ENCODE measurements around the gene MTHFD2. TPM values are rescaled to one million over a fixed set of nuclear protein-coding genes. Genes with fewer than 3 reads are reported as not detected.

The MTHFD2 gene
- total and polyA plus RNA-seq, 3 donors from 2014 or later, result 19.0 to 39.3 (median 23.2) TPM

DNA sequence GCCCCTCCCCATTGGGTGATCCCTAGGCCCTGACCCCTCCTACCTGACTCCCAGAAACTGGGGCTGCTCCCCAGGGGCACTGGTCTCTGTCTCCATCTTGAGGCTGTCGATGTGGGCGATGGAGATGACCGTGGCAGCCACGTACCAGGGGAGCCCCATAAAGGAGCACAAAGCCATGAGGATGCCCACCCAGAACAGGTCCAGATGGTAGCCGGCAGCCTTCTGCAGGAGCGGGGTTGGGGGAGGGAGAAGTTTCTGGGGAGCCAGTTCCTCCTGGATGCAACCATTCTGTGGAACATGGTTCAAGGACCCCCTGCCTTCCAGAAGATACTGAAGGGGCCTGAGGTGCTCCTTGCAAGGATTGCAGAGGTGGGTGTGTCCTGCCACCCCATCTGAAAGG, 34.0 kb downstream of the MTHFD2 start:
- DNase-seq, result no peak
- Histone ChIP-seq H3K4me1 (no peaks in the 10 kb centered on the region), H3K4me3 (no peak overlapping the region), H3K9me3 (no peaks in the 10 kb centered on the region), H3K36me3 (ENCODE audit: low read depth, missing control alignments) (no peaks in the 10 kb centered on the region), H3K27me3 (no peaks in the 10 kb centered on the region), H3K27ac (no peak overlapping the region)
- intact Hi-C loops (cut with DNase I; ENCODE audit: low total_unique reads), result no loop called here
- TF ChIP-seq, protein P1, sequence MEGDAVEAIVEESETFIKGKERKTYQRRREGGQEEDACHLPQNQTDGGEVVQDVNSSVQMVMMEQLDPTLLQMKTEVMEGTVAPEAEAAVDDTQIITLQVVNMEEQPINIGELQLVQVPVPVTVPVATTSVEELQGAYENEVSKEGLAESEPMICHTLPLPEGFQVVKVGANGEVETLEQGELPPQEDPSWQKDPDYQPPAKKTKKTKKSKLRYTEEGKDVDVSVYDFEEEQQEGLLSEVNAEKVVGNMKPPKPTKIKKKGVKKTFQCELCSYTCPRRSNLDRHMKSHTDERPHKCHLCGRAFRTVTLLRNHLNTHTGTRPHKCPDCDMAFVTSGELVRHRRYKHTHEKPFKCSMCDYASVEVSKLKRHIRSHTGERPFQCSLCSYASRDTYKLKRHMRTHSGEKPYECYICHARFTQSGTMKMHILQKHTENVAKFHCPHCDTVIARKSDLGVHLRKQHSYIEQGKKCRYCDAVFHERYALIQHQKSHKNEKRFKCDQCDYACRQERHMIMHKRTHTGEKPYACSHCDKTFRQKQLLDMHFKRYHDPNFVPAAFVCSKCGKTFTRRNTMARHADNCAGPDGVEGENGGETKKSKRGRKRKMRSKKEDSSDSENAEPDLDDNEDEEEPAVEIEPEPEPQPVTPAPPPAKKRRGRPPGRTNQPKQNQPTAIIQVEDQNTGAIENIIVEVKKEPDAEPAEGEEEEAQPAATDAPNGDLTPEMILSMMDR (IDR thresholded peaks at IDR 0.05), result no peak
- WGBS, 2 donors, result 95% methylated on average over 6 of the region's 6 CpGs; no CpG with 5 or more reads in 1 of the 2 donors

DNA sequence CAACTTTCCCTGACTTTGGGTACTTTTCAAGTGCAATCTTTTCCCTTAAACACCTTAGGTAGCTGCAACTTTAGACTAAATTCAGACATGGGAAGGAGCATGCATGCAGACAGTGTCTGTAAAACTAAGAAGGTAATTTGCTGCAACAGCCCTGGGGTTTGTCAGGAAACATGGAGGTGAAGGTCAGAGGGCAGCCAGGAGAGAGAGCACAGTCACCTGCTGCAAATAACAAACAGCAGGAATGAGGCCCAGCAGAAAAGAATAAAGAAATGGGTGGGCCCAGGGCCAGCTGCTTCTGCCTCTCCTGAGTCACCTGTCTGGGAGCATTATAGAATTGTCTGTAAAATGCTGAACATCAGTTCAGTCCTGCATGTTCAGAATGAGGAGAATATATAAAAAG, 35.2 kb downstream of the MTHFD2 start:
- intact Hi-C loops (cut with DNase I; ENCODE audit: low total_unique reads), result no loop called here
- TF ChIP-seq POLR2A (IDR thresholded peaks at IDR 0.05), result no peak
- TF ChIP-seq, protein P1 (IDR thresholded peaks at IDR 0.05), result no peak
- H3K4me3 ChIP-seq, result no peak overlapping the region
- DNase-seq, result no peak
- H3K36me3 ChIP-seq (ENCODE audit: low read depth, missing control alignments), result no peaks in the 10 kb centered on the region
- H3K9me3 ChIP-seq, result no peaks in the 10 kb centered on the region
- no peak overlapping the region for H3K27ac ChIP-seq
- no peaks in the 10 kb centered on the region for H3K4me1 ChIP-seq
- H3K27me3 ChIP-seq, result no peaks in the 10 kb centered on the region

DNA sequence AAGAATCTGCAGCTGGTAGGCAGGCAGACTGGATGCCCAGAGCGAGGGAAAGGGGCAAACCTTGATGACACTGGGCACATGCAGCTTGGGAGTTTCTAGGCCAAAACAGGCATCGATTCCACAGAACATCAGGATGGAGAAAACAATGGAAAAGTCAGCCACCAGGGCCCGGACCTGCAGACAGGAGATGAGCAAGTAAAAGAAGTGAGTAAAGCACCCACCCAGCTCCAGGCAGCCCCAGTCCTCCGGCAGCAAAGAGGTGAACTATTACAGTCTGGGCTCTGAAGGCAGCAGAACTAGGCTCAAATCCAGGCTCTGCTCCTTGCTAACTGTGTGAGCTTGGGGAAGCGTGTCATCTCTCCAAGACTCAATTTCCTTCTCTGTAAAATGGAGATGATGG, 36.6 kb downstream of the MTHFD2 start:
- intact Hi-C loops (cut with DNase I; ENCODE audit: low total_unique reads), result no loop called here
- Histone ChIP-seq H3K27ac (no peak overlapping the region), H3K4me1 (no peaks in the 10 kb centered on the region), H3K9me3 (no peaks in the 10 kb centered on the region), H3K36me3 (ENCODE audit: low read depth, missing control alignments) (no peaks in the 10 kb centered on the region), H3K4me3 (no peak overlapping the region), H3K27me3 (no peaks in the 10 kb centered on the region)
- TF ChIP-seq POLR2A (IDR thresholded peaks at IDR 0.05), result no peak
- TF ChIP-seq, protein P1 (IDR thresholded peaks at IDR 0.05), result no peak
- DNase-seq, result no peak
- 88 to 94% methylated on average over 5 of the region's 5 CpGs for WGBS, 2 donors

DNA sequence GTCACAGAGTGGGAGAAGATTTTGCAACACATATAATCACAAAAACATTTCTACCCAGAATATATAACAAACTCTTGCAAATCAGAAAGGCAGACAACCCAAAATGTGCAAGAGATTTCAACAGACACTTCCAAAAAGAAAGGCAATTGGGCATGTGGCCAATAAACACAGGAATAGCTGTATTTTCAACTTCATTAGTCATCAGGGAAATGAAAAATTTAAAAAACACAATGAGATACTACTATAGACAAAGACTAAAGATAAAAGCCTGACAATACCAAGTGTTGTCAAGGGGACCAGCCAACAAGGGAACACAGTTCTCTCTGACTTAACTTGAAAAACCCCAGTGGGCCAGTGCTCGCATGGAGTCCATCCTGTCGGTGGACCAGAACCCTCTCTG, 40.5 kb downstream of the MTHFD2 start:
- TF ChIP-seq, protein P1 (IDR thresholded peaks at IDR 0.05), result no peak
- no peak for TF ChIP-seq POLR2A (IDR thresholded peaks at IDR 0.05)
- Histone ChIP-seq H3K36me3 (ENCODE audit: low read depth, missing control alignments) (no peaks in the 10 kb centered on the region), H3K9me3 (no peaks in the 10 kb centered on the region), H3K27ac (no peak overlapping the region), H3K4me1 (no peaks in the 10 kb centered on the region), H3K27me3 (no peaks in the 10 kb centered on the region), H3K4me3 (no peak overlapping the region)
- 96 to 97% methylated on average over 2 of the region's 2 CpGs for WGBS, 2 donors
- DNase-seq, result no peak
- intact Hi-C loops (cut with DNase I; ENCODE audit: low total_unique reads), result no loop called here

DNA sequence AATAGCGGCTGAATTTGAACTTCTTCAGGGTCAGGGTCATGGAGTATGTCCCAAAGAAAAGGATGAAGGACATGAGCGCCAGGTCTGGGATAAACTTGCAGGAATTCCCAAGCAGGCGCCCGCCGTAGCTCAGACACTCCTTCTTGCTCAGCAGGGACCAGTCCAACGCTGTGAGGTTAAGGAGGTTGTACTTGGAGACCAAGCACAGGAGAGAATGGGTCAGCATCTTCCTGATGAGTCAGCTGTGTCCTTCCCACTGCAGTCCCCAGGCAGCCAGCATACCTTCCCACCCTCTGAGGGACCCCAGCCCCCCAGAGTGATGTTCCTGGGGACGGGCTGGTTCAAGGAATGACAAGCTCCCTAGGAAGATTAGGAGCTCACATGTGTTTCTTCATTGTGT, 40.9 kb downstream of the MTHFD2 start:
- H3K27me3 ChIP-seq, result no peaks in the 10 kb centered on the region
- 84 to 90% methylated on average over 7 of the region's 7 CpGs for WGBS, 2 donors
- no peak overlapping the region for H3K27ac ChIP-seq
- no peak for DNase-seq
- intact Hi-C loops (cut with DNase I; ENCODE audit: low total_unique reads), result no loop called here
- no peaks in the 10 kb centered on the region for H3K9me3 ChIP-seq
- H3K4me1 ChIP-seq, result no peaks in the 10 kb centered on the region
- H3K36me3 ChIP-seq (ENCODE audit: low read depth, missing control alignments), result no peaks in the 10 kb centered on the region
- no peak overlapping the region for H3K4me3 ChIP-seq
- TF ChIP-seq, protein P1 (IDR thresholded peaks at IDR 0.05), result no peak
- TF ChIP-seq POLR2A (IDR thresholded peaks at IDR 0.05), result no peak

Measured in testis (tissue), 3 donors.